Nephron (organoid): ENCODE data around the gene APBB2.

Experiments used
- H3K27ac Mint-ChIP-seq, 3 experiments: 2 replicates each; pipeline ENCODE4 v1.8.0; 2020; ENCODE audit warnings: mixed read lengths in 3 of 3, mild to moderate bottlenecking in 2 of 3, moderate library complexity in 1 of 3
- H3K27me3 Mint-ChIP-seq: 2 replicates; pipeline ENCODE4 v1.8.0; 2021; ENCODE audit warnings: low read depth, mild to moderate bottlenecking, moderate library complexity, mixed read lengths
- H3K36me3 Mint-ChIP-seq: 2 replicates; pipeline ENCODE4 v1.8.0; 2020; ENCODE audit warnings: low read depth, mixed read lengths
- H3K4me1 Mint-ChIP-seq: 2 replicates; pipeline ENCODE4 v1.8.0; 2020; ENCODE audit warnings: mixed read lengths
- H3K4me3 Mint-ChIP-seq, 3 experiments: 2 replicates each; pipeline ENCODE4 v1.8.0; 2020; ENCODE audit warnings: mild to moderate bottlenecking in 3 of 3, mixed read lengths in 3 of 3, moderate library complexity in 2 of 3
- H3K9me3 Mint-ChIP-seq: 2 replicates; pipeline ENCODE4 v1.8.0; 2020; ENCODE audit warnings: mixed read lengths
- CTCF ChIP-seq, 3 experiments: fragments of 200-600 bp; sonication (generic); IDR thresholded peaks; one replicate each; pipeline ENCODE4 v1.5.0; 2021; ENCODE audit warnings: antibody characterized with exemption in 3 of 3; ENCODE audit not compliant: unreplicated experiment in 3 of 3

The APBB2 gene

GRCh38 chr4:40785727-40786126 is 428.6 kb downstream of the APBB2 start:
- Mint-ChIP-seq H3K4me3 (no peak overlapping the region), H3K36me3 (peaks cover 15% of the 10 kb centered on the region), H3K4me1 (no peaks in the 10 kb centered on the region), H3K27me3 (no peaks in the 10 kb centered on the region), H3K27ac (no peak overlapping the region), H3K9me3 (peaks cover 10% of the 10 kb centered on the region)
- TF ChIP-seq CTCF (IDR thresholded peaks at IDR 0.05; ENCODE audit: unreplicated experiment in 3 of 3) = no peak

GRCh38 chr4:40782876-40783275 is 431.5 kb downstream of the APBB2 start:
- peaks cover 18% of the 10 kb centered on the region for H3K9me3 Mint-ChIP-seq
- peaks cover 29% of the 10 kb centered on the region for H3K36me3 Mint-ChIP-seq
- no peak overlapping the region for H3K27ac Mint-ChIP-seq
- no peaks in the 10 kb centered on the region for H3K27me3 Mint-ChIP-seq
- no peaks in the 10 kb centered on the region for H3K4me1 Mint-ChIP-seq
- no peak for TF ChIP-seq CTCF (IDR thresholded peaks at IDR 0.05; ENCODE audit: unreplicated experiment in 3 of 3)
- H3K4me3 Mint-ChIP-seq = no peak overlapping the region

DNA sequence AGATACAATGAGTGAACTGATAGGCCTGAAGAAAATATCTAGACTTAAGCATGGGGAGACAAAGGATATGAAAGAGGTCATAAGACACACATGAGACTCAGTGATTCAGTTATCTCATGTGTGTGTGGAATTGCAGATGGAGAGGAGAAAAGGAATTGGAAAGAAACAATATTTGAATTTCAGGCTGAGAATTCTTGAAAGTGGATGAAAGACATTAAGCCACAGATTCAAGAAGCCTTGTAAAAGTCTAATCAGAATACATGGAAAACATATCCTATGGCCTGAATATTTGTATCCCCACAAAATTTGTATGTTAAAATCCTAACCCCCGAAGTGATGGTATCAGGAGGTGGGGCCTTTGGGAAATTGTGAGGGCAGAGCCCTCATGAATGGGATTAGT is 436.3 kb downstream of the APBB2 start:
- Mint-ChIP-seq H3K9me3 (peaks cover 18% of the 10 kb centered on the region), H3K27ac (no peak overlapping the region), H3K4me3 (no peak overlapping the region), H3K36me3 (peaks cover 32% of the 10 kb centered on the region), H3K4me1 (no peaks in the 10 kb centered on the region), H3K27me3 (no peaks in the 10 kb centered on the region)
- no peak for TF ChIP-seq CTCF (IDR thresholded peaks at IDR 0.05; ENCODE audit: unreplicated experiment in 3 of 3)

- no peak for TF ChIP-seq CTCF (IDR thresholded peaks at IDR 0.05; ENCODE audit: unreplicated experiment in 3 of 3)
- Mint-ChIP-seq H3K27me3 (peaks cover 5% of the 10 kb centered on the region), H3K9me3 (no peaks in the 10 kb centered on the region), H3K4me1 (peaks cover 10% of the 10 kb centered on the region), H3K36me3 (peaks cover 9% of the 10 kb centered on the region), H3K4me3 (no peak overlapping the region), H3K27ac (peak overlapping the region; percentile 2 to 27 (median 27))
Measured at GRCh38 chr4:40769266-40769665, 445.1 kb downstream of the APBB2 start.

DNA sequence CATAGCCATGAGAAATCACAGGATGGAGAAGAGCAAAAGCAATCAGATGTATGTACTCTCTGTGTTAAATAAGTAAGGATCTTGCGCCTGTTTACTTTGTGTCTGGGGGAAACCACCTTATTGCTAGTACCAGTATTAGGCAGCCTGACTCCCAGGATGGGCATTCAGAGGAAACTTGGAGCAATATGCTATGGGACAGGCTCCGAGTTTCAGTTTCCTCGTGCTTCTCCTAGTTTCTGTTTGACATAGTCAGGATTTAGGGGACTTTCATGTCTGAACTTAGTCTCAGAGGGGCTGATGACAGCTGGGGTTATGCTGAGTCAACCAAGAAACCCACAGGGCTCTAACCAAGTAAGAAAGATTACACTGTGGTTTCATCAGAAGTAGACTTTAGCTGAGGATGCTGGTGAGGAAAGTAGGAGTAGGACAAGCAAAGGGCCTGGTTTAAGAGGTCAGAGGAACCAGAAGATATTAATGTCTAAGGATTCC is 451.1 kb downstream of the APBB2 start:
- Mint-ChIP-seq H3K9me3 (no peaks in the 10 kb centered on the region), H3K36me3 (peaks cover 13% of the 10 kb centered on the region), H3K4me1 (no peaks in the 10 kb centered on the region), H3K4me3 (no peak overlapping the region), H3K27ac (no peak overlapping the region), H3K27me3 (no peaks in the 10 kb centered on the region)
- TF ChIP-seq CTCF (IDR thresholded peaks at IDR 0.05; ENCODE audit: unreplicated experiment in 3 of 3) = no peak
